ENCODE measurements around the gene OSBPL9. TPM values are rescaled to one million over a fixed set of nuclear protein-coding genes. Genes with fewer than 3 reads are reported as not detected.

The OSBPL9 gene
- polyA plus RNA-seq, 1 donor (not counting 4 experiments of a cell fraction or from before 2014, with no cell fraction given) = 62.7 TPM

DNA sequence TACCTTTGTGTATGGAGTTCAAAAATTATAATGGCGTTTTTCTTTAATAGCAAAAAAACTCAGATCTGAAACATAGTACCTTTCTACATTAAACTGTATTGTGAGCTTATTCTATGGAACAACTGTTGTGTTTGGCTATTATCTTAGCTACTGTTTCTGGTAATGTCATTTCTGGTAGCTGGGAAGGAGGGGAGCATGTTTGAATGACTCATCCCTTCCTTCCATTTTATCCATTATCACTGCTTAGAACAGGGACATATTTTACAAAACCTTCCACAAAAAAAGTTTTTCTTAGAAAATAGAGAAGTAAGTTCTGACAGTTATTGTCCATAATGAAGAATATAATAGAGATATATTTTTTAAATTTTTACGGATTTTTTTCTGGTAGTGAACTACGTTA is 133.3 kb downstream of the OSBPL9 start:
- TF ChIP-seq, protein P1, sequence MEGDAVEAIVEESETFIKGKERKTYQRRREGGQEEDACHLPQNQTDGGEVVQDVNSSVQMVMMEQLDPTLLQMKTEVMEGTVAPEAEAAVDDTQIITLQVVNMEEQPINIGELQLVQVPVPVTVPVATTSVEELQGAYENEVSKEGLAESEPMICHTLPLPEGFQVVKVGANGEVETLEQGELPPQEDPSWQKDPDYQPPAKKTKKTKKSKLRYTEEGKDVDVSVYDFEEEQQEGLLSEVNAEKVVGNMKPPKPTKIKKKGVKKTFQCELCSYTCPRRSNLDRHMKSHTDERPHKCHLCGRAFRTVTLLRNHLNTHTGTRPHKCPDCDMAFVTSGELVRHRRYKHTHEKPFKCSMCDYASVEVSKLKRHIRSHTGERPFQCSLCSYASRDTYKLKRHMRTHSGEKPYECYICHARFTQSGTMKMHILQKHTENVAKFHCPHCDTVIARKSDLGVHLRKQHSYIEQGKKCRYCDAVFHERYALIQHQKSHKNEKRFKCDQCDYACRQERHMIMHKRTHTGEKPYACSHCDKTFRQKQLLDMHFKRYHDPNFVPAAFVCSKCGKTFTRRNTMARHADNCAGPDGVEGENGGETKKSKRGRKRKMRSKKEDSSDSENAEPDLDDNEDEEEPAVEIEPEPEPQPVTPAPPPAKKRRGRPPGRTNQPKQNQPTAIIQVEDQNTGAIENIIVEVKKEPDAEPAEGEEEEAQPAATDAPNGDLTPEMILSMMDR (optimal IDR thresholded peaks at IDR 0.05 in 1 of 3, IDR thresholded peaks at IDR 0.05 in 1 of 3, conservative IDR thresholded peaks at IDR 0.05 in 1 of 3; ENCODE audit: extremely low read depth in 1 of 3, insufficient read depth in 2 of 3, low read length in 3 of 3) = no peak
- TF ChIP-seq EZH2 (IDR thresholded peaks at IDR 0.05; ENCODE audit: low read length) = no peak
- no peak overlapping the region for H3K4me3 ChIP-seq (ENCODE audit: control insufficient read depth in 2 of 3, extremely low read depth in 1 of 3, insufficient read depth in 2 of 3, low read depth in 1 of 3, low read length in 3 of 3)
- no peak overlapping the region for H3K27ac ChIP-seq (ENCODE audit: control insufficient read depth, insufficient read depth, low read length)
- H2AFZ ChIP-seq (ENCODE audit: control insufficient read depth, low read length) = no peak overlapping the region
- no peaks in the 10 kb centered on the region for H4K20me1 ChIP-seq (ENCODE audit: control insufficient read depth, extremely low read depth, insufficient read depth, low read length)
- peaks cover 9% of the 10 kb centered on the region for H3K4me1 ChIP-seq (ENCODE audit: control insufficient read depth, extremely low read depth, insufficient read depth, low read length)
- no peak for FAIRE-seq
- no peaks in the 10 kb centered on the region for H3K27me3 ChIP-seq (ENCODE audit: control insufficient read depth, extremely low read depth, insufficient read depth, low read length)
- no peaks in the 10 kb centered on the region for H3K9me3 ChIP-seq (ENCODE audit: control insufficient read depth, low read depth, low read length)
- H3K79me2 ChIP-seq (ENCODE audit: control insufficient read depth, insufficient read depth, low read length) = no peaks in the 10 kb centered on the region
- H3K9me1 ChIP-seq (ENCODE audit: control insufficient read depth, extremely low read depth, insufficient read depth, low read length) = no peaks in the 10 kb centered on the region
- H3K4me2 ChIP-seq (ENCODE audit: control insufficient read depth, extremely low read depth, insufficient read depth, low read depth, low read length) = no peak overlapping the region
- H3K36me3 ChIP-seq (ENCODE audit: control insufficient read depth in 2 of 2, extremely low read depth in 1 of 2, insufficient read depth in 2 of 2, low read length in 2 of 2) = no peaks in the 10 kb centered on the region
- dilution Hi-C loops (cut with MboI; ENCODE audit: extremely low pct_ligation_motif_present, low sequenced_read_pairs) = no loop called here
- no peak for DNase-seq (ENCODE audit: low read depth, low spot score)
- H3K9ac ChIP-seq (ENCODE audit: control insufficient read depth, extremely low read depth, insufficient read depth, low read length) = no peak overlapping the region

GRCh38 chr1:51750729-51751128 is 133.8 kb downstream of the OSBPL9 start:
- no peaks in the 10 kb centered on the region for H3K36me3 ChIP-seq (ENCODE audit: control insufficient read depth in 2 of 2, extremely low read depth in 1 of 2, insufficient read depth in 2 of 2, low read length in 2 of 2)
- TF ChIP-seq, protein P1 (optimal IDR thresholded peaks at IDR 0.05 in 1 of 3, IDR thresholded peaks at IDR 0.05 in 1 of 3, conservative IDR thresholded peaks at IDR 0.05 in 1 of 3; ENCODE audit: extremely low read depth in 1 of 3, insufficient read depth in 2 of 3, low read length in 3 of 3) = no peak
- TF ChIP-seq EZH2 (IDR thresholded peaks at IDR 0.05; ENCODE audit: low read length) = no peak
- H3K9me1 ChIP-seq (ENCODE audit: control insufficient read depth, extremely low read depth, insufficient read depth, low read length) = no peaks in the 10 kb centered on the region
- dilution Hi-C loops (cut with MboI; ENCODE audit: extremely low pct_ligation_motif_present, low sequenced_read_pairs) = no loop called here
- no peak for DNase-seq (ENCODE audit: low read depth, low spot score)
- no peak overlapping the region for H3K27ac ChIP-seq (ENCODE audit: control insufficient read depth, insufficient read depth, low read length)
- no peaks in the 10 kb centered on the region for H3K9me3 ChIP-seq (ENCODE audit: control insufficient read depth, low read depth, low read length)
- no peak overlapping the region for H2AFZ ChIP-seq (ENCODE audit: control insufficient read depth, low read length)
- H3K79me2 ChIP-seq (ENCODE audit: control insufficient read depth, insufficient read depth, low read length) = no peaks in the 10 kb centered on the region
- H4K20me1 ChIP-seq (ENCODE audit: control insufficient read depth, extremely low read depth, insufficient read depth, low read length) = no peaks in the 10 kb centered on the region
- no peak overlapping the region for H3K4me2 ChIP-seq (ENCODE audit: control insufficient read depth, extremely low read depth, insufficient read depth, low read depth, low read length)
- no peak overlapping the region for H3K4me3 ChIP-seq (ENCODE audit: control insufficient read depth in 2 of 3, extremely low read depth in 1 of 3, insufficient read depth in 2 of 3, low read depth in 1 of 3, low read length in 3 of 3)
- no peaks in the 10 kb centered on the region for H3K27me3 ChIP-seq (ENCODE audit: control insufficient read depth, extremely low read depth, insufficient read depth, low read length)
- no peak for FAIRE-seq
- peaks cover 13% of the 10 kb centered on the region for H3K4me1 ChIP-seq (ENCODE audit: control insufficient read depth, extremely low read depth, insufficient read depth, low read length)
- H3K9ac ChIP-seq (ENCODE audit: control insufficient read depth, extremely low read depth, insufficient read depth, low read length) = no peak overlapping the region

All from keratinocyte (primary cell).